ENCODE results near the gene CLDN18. TPM values are rescaled to one million over a fixed set of nuclear protein-coding genes. Genes with fewer than 3 reads are reported as not detected.

The CLDN18 gene
- total and polyA plus RNA-seq, 2 of the 8 experiments (the other 6 are each of a cell fraction or from before 2014, with no cell fraction given): not detected

GRCh38 chr3:138025553-138025952, 15.6 kb downstream of the CLDN18 start:
- H3K4me1 ChIP-seq (replicated peaks in 1 of 4; ENCODE audit: control insufficient read depth in 3 of 4, insufficient read depth in 4 of 4, low read length in 3 of 4): no peaks in the 10 kb centered on the region
- no peak overlapping the region for H3K23ac ChIP-seq (ENCODE audit: insufficient read length)
- H3K4me2 ChIP-seq (ENCODE audit: insufficient read depth in 1 of 2, low read depth in 2 of 2, low read length in 2 of 2): no peak overlapping the region
- no peak overlapping the region for H3K4ac ChIP-seq (replicated peaks; ENCODE audit: insufficient read length, low read depth, low read length)
- H2BK20ac ChIP-seq (ENCODE audit: low read length): no peak overlapping the region
- no peak overlapping the region for H2BK5ac ChIP-seq (ENCODE audit: low read depth, low read length)
- no peak overlapping the region for H4K8ac ChIP-seq (ENCODE audit: extremely low read depth, insufficient read depth, low read length)
- no peak overlapping the region for H3K9ac ChIP-seq (replicated peaks in 1 of 4; ENCODE audit: extremely low read depth in 1 of 4, low read depth in 3 of 4, low read length in 3 of 4)
- FAIRE-seq (no peak), DNase-seq (ENCODE audit: low read depth in 1 of 2, low spot score in 2 of 2) (no peak)
- no peaks in the 10 kb centered on the region for H3K9me3 ChIP-seq (ENCODE audit: insufficient read depth in 2 of 2, low read depth in 1 of 2, low read length in 1 of 2)
- H3K14ac ChIP-seq (ENCODE audit: insufficient read length): no peak overlapping the region
- H4K5ac ChIP-seq (ENCODE audit: insufficient read length, low read depth, low read length): no peak overlapping the region
- H2BK120ac ChIP-seq (replicated peaks; ENCODE audit: low read depth, low read length): no peak overlapping the region
- H2AFZ ChIP-seq (ENCODE audit: low read length): no peak overlapping the region
- no peaks in the 10 kb centered on the region for H3K79me2 ChIP-seq (ENCODE audit: control insufficient read depth in 1 of 2, insufficient read depth in 2 of 2, low read length in 2 of 2)
- no peak overlapping the region for H3K27ac ChIP-seq (ENCODE audit: low read depth, low read length)
- no peak overlapping the region for H3K18ac ChIP-seq (ENCODE audit: extremely low read depth, low read length)
- ChIA-PET POLR2A (ENCODE audit: partially characterized antibody) (no interaction called here), CTCF (ENCODE audit: partially characterized antibody) (interaction anchor here (2.5 kb wide), 1 partner anchor 15 kb away, joined by 7 read pairs; the partner anchor contains the start of gene CLDN18)
- no peak overlapping the region for H2BK15ac ChIP-seq (ENCODE audit: low read length)
- H3K27me3 ChIP-seq (replicated peaks in 1 of 4; ENCODE audit: control insufficient read depth in 3 of 4, extremely low read depth in 1 of 4, insufficient read depth in 3 of 4, low read length in 3 of 4): no peaks in the 10 kb centered on the region
- no peak overlapping the region for H3K4me3 ChIP-seq (ENCODE audit: extremely low read depth in 1 of 4, insufficient read depth in 2 of 4, low read depth in 3 of 4, low read length in 4 of 4)
- no peak overlapping the region for H2AK5ac ChIP-seq (ENCODE audit: low read depth, low read length)
- H2BK12ac ChIP-seq (ENCODE audit: low read depth, low read length): no peak overlapping the region
- no peaks in the 10 kb centered on the region for H3K36me3 ChIP-seq (ENCODE audit: control insufficient read depth in 2 of 4, insufficient read depth in 4 of 4, low read length in 3 of 4)
- no peak overlapping the region for H4K91ac ChIP-seq (replicated peaks; ENCODE audit: insufficient read length, low read length)
- H3K23me2 ChIP-seq (ENCODE audit: low read depth, low read length): no peaks in the 10 kb centered on the region
- no peak overlapping the region for H3K56ac ChIP-seq (replicated peaks; ENCODE audit: insufficient read length, low read depth, low read length)
- no peaks in the 10 kb centered on the region for H4K20me1 ChIP-seq (replicated peaks in 1 of 2; ENCODE audit: control insufficient read depth in 1 of 2, insufficient read depth in 2 of 2, low read length in 2 of 2)
- no peaks in the 10 kb centered on the region for H3K79me1 ChIP-seq (ENCODE audit: low read depth, low read length)
- TF ChIP-seq SIRT6 (IDR thresholded peaks at IDR 0.05; ENCODE audit: low read length) (no peak), CTCF (IDR thresholded peaks at IDR 0.05; ENCODE audit: control extremely low read depth in 1 of 3, insufficient read depth in 1 of 3, low read depth in 1 of 3, low read length in 3 of 3) (no peak), FOSL1 (IDR thresholded peaks at IDR 0.05; ENCODE audit: insufficient read depth, low read depth, low read length) (no peak), ZNF274 (IDR thresholded peaks at IDR 0.05; ENCODE audit: borderline replicate concordance, extremely low read depth, low read length) (no peak), YY1 (IDR thresholded peaks at IDR 0.05; ENCODE audit: low read depth, low read length) (no peak), SP4 (IDR thresholded peaks at IDR 0.05; ENCODE audit: low read length) (no peak), SIN3A (conservative IDR thresholded peaks at IDR 0.05 in 1 of 2, IDR thresholded peaks at IDR 0.05 in 1 of 2; ENCODE audit: low read depth in 1 of 2, low read length in 2 of 2) (no peak), TAF7 (optimal IDR thresholded peaks at IDR 0.05; ENCODE audit: borderline replicate concordance, low read depth, low read length) (no peak)
